Measurements from ENCODE around the gene CPSF4L.

CPSF4L gene

GRCh38 chr17:73261952-73262675 is 434 bp upstream of the CPSF4L start:
- TF ChIP-seq, protein P1, sequence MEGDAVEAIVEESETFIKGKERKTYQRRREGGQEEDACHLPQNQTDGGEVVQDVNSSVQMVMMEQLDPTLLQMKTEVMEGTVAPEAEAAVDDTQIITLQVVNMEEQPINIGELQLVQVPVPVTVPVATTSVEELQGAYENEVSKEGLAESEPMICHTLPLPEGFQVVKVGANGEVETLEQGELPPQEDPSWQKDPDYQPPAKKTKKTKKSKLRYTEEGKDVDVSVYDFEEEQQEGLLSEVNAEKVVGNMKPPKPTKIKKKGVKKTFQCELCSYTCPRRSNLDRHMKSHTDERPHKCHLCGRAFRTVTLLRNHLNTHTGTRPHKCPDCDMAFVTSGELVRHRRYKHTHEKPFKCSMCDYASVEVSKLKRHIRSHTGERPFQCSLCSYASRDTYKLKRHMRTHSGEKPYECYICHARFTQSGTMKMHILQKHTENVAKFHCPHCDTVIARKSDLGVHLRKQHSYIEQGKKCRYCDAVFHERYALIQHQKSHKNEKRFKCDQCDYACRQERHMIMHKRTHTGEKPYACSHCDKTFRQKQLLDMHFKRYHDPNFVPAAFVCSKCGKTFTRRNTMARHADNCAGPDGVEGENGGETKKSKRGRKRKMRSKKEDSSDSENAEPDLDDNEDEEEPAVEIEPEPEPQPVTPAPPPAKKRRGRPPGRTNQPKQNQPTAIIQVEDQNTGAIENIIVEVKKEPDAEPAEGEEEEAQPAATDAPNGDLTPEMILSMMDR (IDR thresholded peaks at IDR 0.05; ENCODE audit: insufficient read depth, low read length, missing control alignments): no peak
- POLR2A ChIA-PET: no interaction called here
- no peak for DNase-seq (ENCODE audit: low read depth, low spot score)
- CTCF ChIA-PET: interaction anchor here (0.7 to 23.4 kb wide), 4 partner anchors 6 to 534 kb away, joined by 4 to 848 read pairs (median 34); no protein-coding TSS in a partner anchor
- no peak overlapping the region for H3K4me3 ChIP-seq (ENCODE audit: low read depth, low read length)

DNA sequence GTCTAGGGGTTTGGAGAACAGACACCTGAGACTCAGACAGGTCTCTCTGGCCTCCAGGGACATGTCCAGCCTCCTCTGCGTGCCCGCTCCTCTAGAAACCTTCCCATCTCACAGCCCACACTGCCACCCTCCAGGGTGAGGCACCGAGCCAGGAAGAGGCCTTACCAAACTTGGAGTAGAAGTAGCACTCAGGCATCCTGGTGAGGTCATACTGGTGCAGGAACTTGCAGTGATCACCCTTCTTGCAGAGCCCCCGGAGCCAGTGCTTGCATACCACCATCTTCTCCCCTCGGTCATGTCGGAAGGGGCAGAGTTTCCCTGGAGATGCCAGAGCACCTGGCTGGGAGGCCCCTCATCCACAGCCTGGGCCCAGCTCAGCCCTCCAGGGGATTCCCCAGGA is 4.2 kb downstream of the CPSF4L start:
- ChIA-PET POLR2A (no interaction called here), CTCF (interaction anchor here (0.8 to 23.4 kb wide), 4 partner anchors 8 to 700 kb away, joined by 3 to 848 read pairs (median 34); no protein-coding TSS in a partner anchor)
- no peak for DNase-seq (ENCODE audit: low read depth, low spot score)
- TF ChIP-seq, protein P1 (IDR thresholded peaks at IDR 0.05; ENCODE audit: insufficient read depth, low read length, missing control alignments): no peak
- no peak overlapping the region for H3K4me3 ChIP-seq (ENCODE audit: low read depth, low read length)

DNA sequence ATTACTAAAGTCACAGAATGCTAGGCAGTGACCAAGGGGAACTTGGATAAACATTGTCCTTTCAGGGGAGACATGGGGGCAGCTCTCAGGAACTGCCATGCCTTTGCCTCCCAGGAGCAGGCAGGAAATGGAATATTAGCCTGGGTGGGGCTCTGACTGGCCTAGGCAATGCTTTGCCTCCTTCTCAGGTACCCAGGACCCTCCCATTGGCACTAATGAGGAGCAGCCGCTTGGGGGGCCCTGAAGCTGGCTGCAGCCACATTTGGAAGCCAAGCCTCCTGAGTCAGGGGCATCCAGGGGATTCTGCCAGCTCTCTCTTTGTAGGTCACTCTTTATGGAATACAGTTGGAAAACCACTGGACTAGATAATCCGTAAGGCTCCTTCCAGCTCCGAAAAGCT is 5.5 kb downstream of the CPSF4L start:
- no peak overlapping the region for H3K4me3 ChIP-seq (ENCODE audit: low read depth, low read length)
- DNase-seq (ENCODE audit: low read depth, low spot score): no peak
- POLR2A ChIA-PET: no interaction called here
- TF ChIP-seq, protein P1 (IDR thresholded peaks at IDR 0.05; ENCODE audit: insufficient read depth, low read length, missing control alignments): no peak
- CTCF ChIA-PET: interaction anchor here (0.6 to 23.4 kb wide), 30 partner anchors 9 to 697 kb away, joined by 3 to 848 read pairs (median 8); partner anchors contain the start of gene COG1

- ChIA-PET CTCF (interaction anchor here (0.5 to 23.4 kb wide), 50 partner anchors 9 to 699 kb away, joined by 3 to 848 read pairs (median 5); partner anchors contain the start of gene COG1), POLR2A (no interaction called here)
- TF ChIP-seq, protein P1 (IDR thresholded peaks at IDR 0.05; ENCODE audit: insufficient read depth, low read length, missing control alignments): peak; percentile 93
- no peak overlapping the region for H3K4me3 ChIP-seq (ENCODE audit: low read depth, low read length)
- DNase-seq (ENCODE audit: low read depth, low spot score): no peak
These were observed 6.0 kb downstream of the CPSF4L start for GRCh38 chr17:73255671-73256181.

GRCh38 chr17:73251871-73252270 is 9.8 kb downstream of the CPSF4L start:
- CTCF ChIA-PET: interaction anchor here (0.9 to 23.4 kb wide), 6 partner anchors 10 to 694 kb away, joined by 3 to 848 read pairs (median 65); no protein-coding TSS in a partner anchor
- H3K4me3 ChIP-seq (ENCODE audit: low read depth, low read length): no peak overlapping the region
- TF ChIP-seq, protein P1 (IDR thresholded peaks at IDR 0.05; ENCODE audit: insufficient read depth, low read length, missing control alignments): no peak
- no peak for DNase-seq (ENCODE audit: low read depth, low spot score)
- POLR2A ChIA-PET: no interaction called here
